ENCODE measurements around the gene ESR2.

DNA sequence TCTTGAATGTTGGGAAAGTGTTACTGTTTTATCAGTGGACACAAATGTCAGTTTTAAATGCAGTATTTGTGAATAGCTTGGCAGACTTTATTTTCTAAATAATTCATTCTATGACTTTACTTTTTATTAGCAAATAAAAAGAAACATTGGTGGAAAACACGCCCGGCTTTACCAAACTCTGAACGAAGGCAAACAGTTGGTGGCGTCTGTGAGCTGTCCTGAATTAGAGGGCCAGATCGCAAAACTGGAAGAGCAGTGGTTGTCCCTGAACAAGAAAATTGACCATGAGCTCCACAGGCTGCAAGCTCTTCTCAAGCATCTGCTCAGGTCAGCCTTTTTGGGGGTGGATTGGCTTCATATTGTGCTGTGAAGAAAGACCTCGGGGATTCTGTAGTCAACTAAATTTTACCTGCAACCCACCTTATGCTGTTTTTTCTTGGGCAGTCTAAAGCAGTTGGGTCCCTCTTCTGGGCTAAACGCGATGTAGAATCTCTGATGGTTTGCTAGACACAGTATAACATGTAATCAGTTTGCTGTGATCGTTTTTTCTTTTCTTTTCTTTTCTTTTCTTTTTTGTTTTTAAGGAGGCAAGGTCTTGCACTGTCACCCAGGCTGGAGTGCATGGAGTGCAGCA is 156.4 kb downstream of the ESR2 start:
- TF ChIP-seq, protein P1, sequence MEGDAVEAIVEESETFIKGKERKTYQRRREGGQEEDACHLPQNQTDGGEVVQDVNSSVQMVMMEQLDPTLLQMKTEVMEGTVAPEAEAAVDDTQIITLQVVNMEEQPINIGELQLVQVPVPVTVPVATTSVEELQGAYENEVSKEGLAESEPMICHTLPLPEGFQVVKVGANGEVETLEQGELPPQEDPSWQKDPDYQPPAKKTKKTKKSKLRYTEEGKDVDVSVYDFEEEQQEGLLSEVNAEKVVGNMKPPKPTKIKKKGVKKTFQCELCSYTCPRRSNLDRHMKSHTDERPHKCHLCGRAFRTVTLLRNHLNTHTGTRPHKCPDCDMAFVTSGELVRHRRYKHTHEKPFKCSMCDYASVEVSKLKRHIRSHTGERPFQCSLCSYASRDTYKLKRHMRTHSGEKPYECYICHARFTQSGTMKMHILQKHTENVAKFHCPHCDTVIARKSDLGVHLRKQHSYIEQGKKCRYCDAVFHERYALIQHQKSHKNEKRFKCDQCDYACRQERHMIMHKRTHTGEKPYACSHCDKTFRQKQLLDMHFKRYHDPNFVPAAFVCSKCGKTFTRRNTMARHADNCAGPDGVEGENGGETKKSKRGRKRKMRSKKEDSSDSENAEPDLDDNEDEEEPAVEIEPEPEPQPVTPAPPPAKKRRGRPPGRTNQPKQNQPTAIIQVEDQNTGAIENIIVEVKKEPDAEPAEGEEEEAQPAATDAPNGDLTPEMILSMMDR (IDR thresholded peaks at IDR 0.05; ENCODE audit: extremely low read depth in 1 of 2, insufficient read depth in 1 of 2, low read depth in 1 of 2, low read length in 2 of 2) = peak in 1 of 2 donors; percentile 22
- TF ChIP-seq JUN (IDR thresholded peaks at IDR 0.05; ENCODE audit: borderline replicate concordance, insufficient read depth, insufficient read length, low read depth) (no peak), POLR2A (IDR thresholded peaks at IDR 0.05; ENCODE audit: low read depth, low read length) (no peak)
